GM12892 (cell line): ENCODE results near the gene WNK2.

Experiments
- POLR2A ChIP-seq: IDR thresholded peaks from 2 replicates; pipeline ENCODE4 v1.6.1; 2011; ENCODE audit warnings: low read depth, low read length, control low read depth
- POLR2AphosphoS5 ChIP-seq: IDR thresholded peaks from 2 replicates; pipeline ENCODE4 v1.6.1; 2011; ENCODE audit warnings: low read depth, low read length, control low read depth

DNA sequence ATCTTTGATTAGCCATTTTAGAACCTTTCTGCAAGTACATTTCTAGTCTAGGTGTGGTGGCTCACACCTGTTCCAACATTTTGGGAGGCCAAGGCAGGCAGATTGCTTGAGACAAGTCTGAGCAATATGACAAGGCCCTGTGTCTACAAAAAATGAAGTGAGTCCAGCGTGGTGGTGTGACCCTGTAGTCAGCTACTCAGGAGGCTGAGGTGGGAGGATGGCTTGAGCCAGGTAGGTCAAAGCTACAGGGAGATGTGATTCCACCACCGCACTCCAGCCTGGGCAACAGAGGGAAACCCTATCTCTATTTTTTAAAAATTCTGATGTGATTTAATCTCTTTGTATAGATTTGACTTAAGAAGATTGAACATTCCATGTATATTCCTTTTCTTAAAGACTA lies 171.9 kb downstream of the WNK2 start:
- TF ChIP-seq POLR2AphosphoS5 (no peak), POLR2A (no peak)
